Activated CD4-positive, CD25-positive, alpha-beta regulatory T cell treated with anti-CD3 and anti-CD28 coated beads, Interleukin-2, amount 50 U/mL, for 72 hours (primary cell): ENCODE measurements around the gene BOK.

ENCODE experiments used
- DNase-seq: peaks from one replicate; pipeline ENCODE4 v3.0.0; 2021

Gene BOK

GRCh38 chr2:241539616-241540374, 18.8 kb upstream of the BOK start:
- no peak for DNase-seq

GRCh38 chr2:241540401-241540770, 18.2 kb upstream of the BOK start:
- DNase-seq = no peak

GRCh38 chr2:241540771-241541561, 17.6 kb upstream of the BOK start:
- DNase-seq = peak; percentile 71

- DNase-seq = no peak
These were observed 16.8 kb upstream of the BOK start for GRCh38 chr2:241541564-241542277.

GRCh38 chr2:241542278-241542605, 16.3 kb upstream of the BOK start:
- no peak for DNase-seq

GRCh38 chr2:241545106-241545505, 13.4 kb upstream of the BOK start:
- no peak for DNase-seq

DNA sequence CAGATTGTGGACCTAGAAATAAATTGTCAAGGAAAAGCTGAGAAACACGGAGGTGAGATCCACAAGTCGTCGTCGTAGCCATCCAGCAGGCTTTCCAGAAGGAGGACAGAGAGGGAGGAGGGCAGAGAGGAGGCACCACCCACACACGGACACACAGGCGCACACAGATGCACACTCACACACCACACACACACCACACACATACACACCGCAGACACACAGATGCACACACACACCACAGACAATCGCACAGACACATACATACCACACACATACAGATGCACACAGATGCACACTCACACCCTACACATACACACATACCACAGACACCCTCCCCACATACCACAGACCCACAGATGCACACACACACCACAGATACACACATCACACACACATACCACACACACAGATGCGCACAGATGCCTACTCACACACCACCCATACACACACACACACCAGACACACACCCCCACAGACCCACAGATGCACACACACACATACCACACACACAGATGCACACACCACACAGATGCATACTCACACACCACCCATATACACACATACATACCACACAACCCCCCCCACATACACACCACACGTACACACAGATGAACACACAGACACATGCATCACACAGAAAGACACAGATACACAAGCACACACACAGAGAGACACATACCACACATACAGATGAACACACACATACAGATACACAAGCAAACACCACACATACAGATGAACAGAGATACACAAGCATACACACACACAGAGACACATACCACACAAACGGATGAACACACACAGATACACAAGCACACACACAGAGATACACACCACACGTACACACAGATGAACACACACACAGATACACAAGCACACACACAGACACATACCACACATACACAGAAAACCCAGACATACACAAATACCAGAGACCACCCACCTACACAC, 12.7 kb upstream of the BOK start:
- no peak for DNase-seq

DNA sequence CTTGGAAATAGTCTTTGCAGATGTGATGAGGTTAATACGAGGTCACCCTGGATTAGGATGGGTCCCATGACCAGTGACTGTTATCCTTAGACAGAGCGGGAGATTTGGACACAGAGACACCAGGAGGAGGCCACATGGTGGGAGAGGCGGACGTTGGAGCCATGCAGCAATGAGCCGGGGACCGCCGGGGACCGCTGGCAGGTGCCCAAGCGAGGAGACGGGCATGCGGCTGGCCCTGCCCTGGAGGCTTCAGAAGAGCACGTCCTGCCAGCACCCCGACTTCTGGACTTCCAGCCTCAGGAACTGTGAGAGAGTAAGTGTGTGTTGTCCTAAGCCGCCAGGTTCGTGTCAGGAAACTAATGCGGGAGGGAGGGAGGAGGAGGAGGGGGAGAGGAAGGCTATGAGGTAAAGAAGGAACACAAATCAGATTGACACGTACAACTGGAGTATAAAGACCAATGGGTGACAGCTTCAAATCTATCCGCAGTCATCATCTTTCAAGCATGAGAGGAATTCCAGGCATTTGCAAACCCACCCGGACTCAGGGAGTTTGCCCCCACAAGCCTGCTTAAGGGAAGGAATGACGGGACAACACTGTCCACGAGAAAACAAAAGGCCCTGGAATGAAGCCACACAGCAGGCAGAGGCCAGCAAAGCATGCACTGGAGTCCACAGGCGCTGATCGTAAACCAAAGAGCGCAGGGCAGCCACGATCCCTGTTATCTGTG, 11.6 kb upstream of the BOK start:
- no peak for DNase-seq

GRCh38 chr2:241547781-241548450, 10.6 kb upstream of the BOK start:
- DNase-seq = no peak

GRCh38 chr2:241548451-241548835, 10.1 kb upstream of the BOK start:
- no peak for DNase-seq

DNA sequence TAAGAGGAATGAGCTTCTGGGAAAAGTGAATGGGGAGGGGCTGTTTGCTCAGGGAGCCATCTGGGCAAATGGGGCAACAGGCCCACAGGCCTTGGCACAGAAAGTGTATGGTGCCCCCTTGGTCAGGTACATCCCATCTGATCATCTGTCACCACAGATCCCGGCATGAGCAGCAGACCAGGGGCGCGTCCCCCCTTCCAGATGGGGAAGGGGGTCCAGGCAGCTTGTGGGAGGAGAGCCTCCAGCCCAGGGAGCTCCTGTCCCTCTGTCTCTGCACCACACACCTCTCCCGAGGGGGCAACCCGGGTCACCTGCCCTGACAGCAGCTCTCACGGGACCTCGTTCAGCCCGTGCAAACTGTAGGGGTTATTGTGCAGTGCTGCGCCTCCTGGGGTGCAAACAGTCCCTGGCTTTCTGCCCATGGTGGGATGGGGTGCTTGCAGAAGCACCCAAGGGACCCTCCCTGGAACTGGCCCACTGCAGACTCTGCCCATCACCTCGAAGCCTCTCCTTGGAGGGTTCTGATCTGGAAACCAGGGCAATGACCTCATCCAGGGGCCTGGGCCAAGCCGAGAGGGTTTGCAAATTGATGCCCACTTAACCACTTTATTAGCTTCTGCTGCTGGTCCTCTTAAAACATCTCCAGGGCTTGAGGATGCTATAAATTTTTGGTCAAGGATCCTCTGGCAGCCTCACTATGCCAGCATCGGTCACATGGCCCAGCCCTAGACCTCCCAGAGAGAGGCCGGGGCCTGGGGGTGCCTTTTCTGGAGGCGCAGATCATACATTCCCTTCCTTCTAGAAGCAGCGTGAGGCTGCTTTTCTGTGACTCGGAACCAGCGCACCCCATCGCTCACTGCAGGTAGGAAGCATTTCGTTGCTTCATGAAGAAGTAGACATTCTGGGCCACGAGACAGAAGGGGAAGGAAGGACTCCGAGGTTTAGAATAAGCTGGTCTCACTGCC, 7.6 kb upstream of the BOK start:
- DNase-seq = no peak

DNA sequence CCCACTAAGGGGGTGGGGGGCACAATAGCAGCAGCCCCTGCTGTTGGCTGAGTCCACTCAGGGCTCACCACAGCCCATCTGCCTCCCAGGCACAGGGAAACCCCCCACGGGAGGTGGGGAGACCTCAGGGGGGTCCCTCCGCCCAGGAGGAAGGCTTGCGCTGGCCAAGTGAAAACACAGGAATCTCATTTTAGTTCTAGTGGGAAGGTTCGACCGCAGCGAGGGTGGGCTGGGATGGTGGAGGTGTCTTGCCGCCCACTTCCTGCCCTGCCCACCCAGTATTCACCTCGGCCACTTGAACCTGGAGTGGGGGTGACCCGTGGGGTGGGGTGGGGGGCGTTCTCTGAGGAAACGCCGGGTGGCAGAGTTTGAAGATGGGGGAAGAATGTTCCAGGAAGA, 6.9 kb upstream of the BOK start:
- DNase-seq = no peak

DNA sequence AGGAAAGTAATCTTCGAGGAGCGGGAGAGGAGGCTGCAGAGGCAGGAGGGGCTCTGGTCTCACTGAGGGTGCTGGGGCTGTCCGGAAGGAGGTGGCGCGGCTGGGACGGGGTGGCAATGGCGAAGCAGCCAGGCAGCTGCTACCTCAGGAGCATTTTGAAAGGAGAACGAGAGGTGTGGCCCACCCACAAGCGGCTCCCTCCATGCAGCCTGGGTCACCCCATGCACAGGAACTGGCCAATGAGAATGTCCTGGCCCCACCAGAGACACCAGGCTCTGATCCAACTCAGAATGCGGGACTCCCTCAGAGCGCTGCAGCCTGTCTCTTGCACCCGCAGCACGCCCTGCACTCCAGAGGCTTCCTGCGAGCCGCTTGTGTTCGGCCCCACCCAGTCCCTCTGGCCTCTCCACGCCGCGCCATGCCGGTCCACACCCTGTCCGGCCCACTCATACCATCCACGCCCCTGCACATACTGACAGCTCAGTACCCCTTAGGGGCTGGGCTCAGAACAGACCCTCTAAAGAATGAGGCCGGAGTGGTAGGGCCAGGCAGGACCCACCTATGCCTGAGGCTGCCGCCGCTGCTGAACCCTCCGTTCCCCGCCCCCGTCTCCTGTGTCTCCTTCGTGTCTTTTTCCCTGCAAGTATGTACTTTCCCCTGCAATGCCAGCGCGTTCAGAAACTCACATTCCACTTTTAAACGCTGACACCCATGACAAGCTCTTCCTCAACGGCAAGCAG, 6.4 kb upstream of the BOK start:
- no peak for DNase-seq

DNA sequence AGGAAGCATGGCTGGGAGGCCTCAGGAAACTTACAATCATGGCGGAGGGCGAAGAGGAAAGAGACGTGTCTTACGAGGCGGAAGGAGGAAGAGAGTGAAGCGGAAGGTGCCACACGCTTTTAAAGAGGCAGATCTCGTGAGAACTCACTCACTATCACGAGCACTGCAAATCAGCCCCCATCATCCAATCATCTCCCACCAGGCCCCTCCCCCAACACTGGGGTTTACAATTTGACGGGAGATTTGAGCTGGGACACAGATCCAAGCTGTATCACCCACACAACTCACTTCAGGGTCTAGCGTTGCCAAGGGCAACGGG, 5.1 kb upstream of the BOK start:
- no peak for DNase-seq

DNA sequence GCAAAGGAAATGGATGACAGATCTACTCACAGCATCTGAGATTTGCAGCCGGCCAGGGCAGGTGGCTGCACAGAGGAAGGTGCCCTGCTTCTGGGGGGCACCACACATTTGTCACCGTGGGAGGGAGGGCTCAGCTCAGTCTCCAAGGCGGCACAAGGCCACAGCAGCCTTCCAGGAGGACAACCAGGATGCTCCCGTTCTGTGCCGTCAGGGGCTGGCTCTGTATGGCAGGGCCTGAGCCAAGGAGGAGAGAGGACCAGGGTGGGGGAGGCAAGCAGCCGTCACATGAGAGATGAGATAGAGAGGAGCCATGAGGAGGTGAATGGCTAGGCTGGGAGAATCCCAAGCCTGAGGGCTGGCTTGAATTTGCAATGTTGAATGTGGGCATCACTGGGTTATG, 4.6 kb upstream of the BOK start:
- no peak for DNase-seq

GRCh38 chr2:241554610-241555322, 3.8 kb upstream of the BOK start:
- no peak for DNase-seq

GRCh38 chr2:241555711-241556110, 2.8 kb upstream of the BOK start:
- DNase-seq = no peak

- no peak for DNase-seq
These were observed 1.8 kb upstream of the BOK start for GRCh38 chr2:241556746-241557145.
